Stimulated activated memory B cell treated with anti-CD40 and anti-IgM and Interleukin-4, amounts not matched to agents 10 μg/mL and 1 μg/mL and 100 μg/mL, for 72 hours (primary cell): ENCODE results near the gene MED12.

Experiments used
- ATAC-seq: fragments of 150-1000 bp; cut with Tn5 transposase; 2 replicates; pipeline ENCODE4 v1.10.0; 2021
- H3K27ac Mint-ChIP-seq: one replicate; pipeline ENCODE4 v1.8.0; 2022; ENCODE audit warnings: mild to moderate bottlenecking, mixed read lengths
- H3K27me3 Mint-ChIP-seq: one replicate; pipeline ENCODE4 v1.8.0; 2022; ENCODE audit warnings: mixed read lengths
- H3K36me3 Mint-ChIP-seq: one replicate; pipeline ENCODE4 v1.8.0; 2022; ENCODE audit warnings: mixed read lengths
- H3K4me1 Mint-ChIP-seq: one replicate; pipeline ENCODE4 v1.8.0; 2022; ENCODE audit warnings: mixed read lengths
- H3K4me3 Mint-ChIP-seq: one replicate; pipeline ENCODE4 v1.8.0; 2022; ENCODE audit warnings: mild to moderate bottlenecking, moderate library complexity, mixed read lengths
- H3K9me3 Mint-ChIP-seq: one replicate; pipeline ENCODE4 v1.8.0; 2022; ENCODE audit warnings: mixed read lengths

Gene MED12

DNA sequence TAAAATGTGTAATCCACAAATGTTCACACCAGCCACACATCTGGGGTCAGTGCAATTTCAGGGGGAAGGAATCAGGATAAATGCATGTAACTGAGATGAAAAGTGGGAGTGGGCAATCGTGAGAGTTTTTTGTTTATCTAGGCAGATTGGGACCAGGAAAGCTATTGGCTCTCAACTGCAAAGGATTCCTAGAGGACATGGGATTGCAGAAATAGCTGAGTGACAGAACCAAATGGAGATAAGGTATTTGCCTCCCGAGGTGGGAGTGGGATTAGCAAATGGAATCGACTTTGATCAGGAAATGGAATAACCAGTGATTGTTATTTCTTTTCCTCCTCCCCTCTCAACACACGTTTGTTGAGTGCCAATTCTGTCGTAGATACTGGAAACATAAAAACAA lies 65.7 kb downstream of the MED12 start:
- peaks cover 6% of the 10 kb centered on the region for H3K4me1 Mint-ChIP-seq
- no peak overlapping the region for H3K4me3 Mint-ChIP-seq
- no peak for ATAC-seq
- peak overlapping the region; percentile 38 for H3K27ac Mint-ChIP-seq
- no peaks in the 10 kb centered on the region for H3K9me3 Mint-ChIP-seq
- H3K27me3 Mint-ChIP-seq, result no peaks in the 10 kb centered on the region
- no peaks in the 10 kb centered on the region for H3K36me3 Mint-ChIP-seq

DNA sequence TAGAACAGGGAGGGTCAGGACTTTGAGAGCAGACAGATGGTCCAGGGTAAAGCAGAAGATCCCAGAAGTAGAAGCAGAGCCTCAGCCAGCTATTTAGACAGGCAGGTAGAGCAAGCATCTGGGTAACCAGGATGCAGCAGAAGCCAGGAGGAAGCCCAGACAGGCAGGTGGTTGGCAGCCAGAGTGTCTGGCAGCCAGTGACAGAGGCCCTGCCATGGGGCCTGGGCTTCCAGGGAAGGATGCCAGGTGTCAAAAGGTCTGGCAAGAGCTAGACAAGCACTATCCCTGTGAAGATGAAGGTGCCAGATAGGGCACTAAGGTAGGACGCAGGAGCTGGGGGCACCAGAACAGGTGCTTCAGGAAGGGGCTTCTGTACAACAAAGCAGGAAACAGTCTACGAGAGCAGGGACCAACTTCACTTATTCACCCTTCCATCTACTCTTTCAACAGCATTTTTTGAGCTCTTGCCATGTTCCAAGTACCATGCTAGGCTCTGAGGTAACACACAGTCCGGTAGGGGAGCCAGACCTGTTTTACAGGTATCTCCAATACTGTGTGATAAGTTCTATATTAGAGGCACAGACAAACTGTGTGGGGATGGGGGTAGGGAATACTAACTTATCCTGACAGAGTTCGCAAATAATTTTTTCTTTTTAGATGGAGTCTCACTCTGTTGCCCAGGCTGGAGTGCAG lies 66.6 kb downstream of the MED12 start:
- Mint-ChIP-seq H3K9me3 (no peaks in the 10 kb centered on the region), H3K27me3 (no peaks in the 10 kb centered on the region), H3K4me1 (peaks cover 6% of the 10 kb centered on the region), H3K4me3 (no peak overlapping the region), H3K27ac (peak overlapping the region; percentile 38), H3K36me3 (no peaks in the 10 kb centered on the region)
- no peak for ATAC-seq

DNA sequence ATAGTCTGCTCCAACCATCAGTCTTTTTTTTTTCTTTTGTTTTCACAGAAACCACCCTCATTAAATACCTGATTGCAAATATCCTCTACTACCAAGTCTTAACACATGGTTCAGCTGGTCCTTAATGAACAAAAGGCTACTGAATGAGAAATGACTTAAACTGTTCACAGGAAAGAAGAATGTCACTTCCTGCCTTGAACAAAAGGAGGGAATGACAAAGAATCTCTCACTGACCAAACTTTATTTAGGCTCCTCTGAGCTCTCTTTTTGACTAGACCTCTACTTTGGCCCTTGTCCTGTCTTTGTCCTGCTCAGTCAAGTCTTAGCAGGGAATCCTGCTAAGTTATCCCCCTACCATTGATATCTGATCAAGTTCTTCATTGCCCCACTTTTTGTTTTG lies 72.9 kb downstream of the MED12 start:
- Mint-ChIP-seq H3K4me3 (no peak overlapping the region), H3K27me3 (no peaks in the 10 kb centered on the region)
- ATAC-seq, result no peak

More for the DNA sequence above, 72.9 kb downstream of the MED12 start:
- H3K4me1 Mint-ChIP-seq, result peaks cover 19% of the 10 kb centered on the region
- peaks cover 22% of the 10 kb centered on the region for H3K36me3 Mint-ChIP-seq
- no peaks in the 10 kb centered on the region for H3K9me3 Mint-ChIP-seq
- H3K27ac Mint-ChIP-seq, result peak overlapping the region; percentile 22
